Activated CD4-positive, CD25-positive, alpha-beta regulatory T cell (primary cell): ENCODE measurements around the gene CCSER1.

ENCODE experiments used
- DNase-seq, 4 experiments: peaks; one replicate each; lab custom pipeline; 2025; lab: John Stamatoyannopoulos, UW

The CCSER1 gene

GRCh38 chr4:90958256-90958895 is 831.2 kb downstream of the CCSER1 start:
- no peak for DNase-seq

GRCh38 chr4:90960433-90960832 is 833.2 kb downstream of the CCSER1 start:
- no peak for DNase-seq

- DNase-seq: no peak
Measured at GRCh38 chr4:90960840-90961239, 833.6 kb downstream of the CCSER1 start.

- no peak for DNase-seq
Measured at GRCh38 chr4:90970021-90970420, 842.8 kb downstream of the CCSER1 start.

GRCh38 chr4:90977726-90978125 is 850.5 kb downstream of the CCSER1 start:
- no peak for DNase-seq

- no peak for DNase-seq
Measured at GRCh38 chr4:90979556-90979955, 852.4 kb downstream of the CCSER1 start.

GRCh38 chr4:90982813-90983212 is 855.6 kb downstream of the CCSER1 start:
- DNase-seq: no peak

GRCh38 chr4:90990284-90990683 is 863.1 kb downstream of the CCSER1 start:
- DNase-seq: no peak

GRCh38 chr4:90992213-90992612 is 865.0 kb downstream of the CCSER1 start:
- DNase-seq: no peak

GRCh38 chr4:90994851-90995574 is 867.8 kb downstream of the CCSER1 start:
- DNase-seq: no peak

- no peak for DNase-seq
Measured at GRCh38 chr4:90995996-90996395, 868.8 kb downstream of the CCSER1 start.

GRCh38 chr4:90996813-90997212 is 869.6 kb downstream of the CCSER1 start:
- DNase-seq: no peak

GRCh38 chr4:91015861-91016260 is 888.7 kb downstream of the CCSER1 start:
- DNase-seq: no peak

GRCh38 chr4:91019513-91019912 is 892.3 kb downstream of the CCSER1 start:
- no peak for DNase-seq

GRCh38 chr4:91025241-91026148 is 898.3 kb downstream of the CCSER1 start:
- no peak for DNase-seq

GRCh38 chr4:91028228-91028627 is 901.0 kb downstream of the CCSER1 start:
- no peak for DNase-seq

- DNase-seq: no peak
Measured at GRCh38 chr4:91031761-91032160, 904.6 kb downstream of the CCSER1 start.

GRCh38 chr4:91032725-91033445 is 905.7 kb downstream of the CCSER1 start:
- no peak for DNase-seq

GRCh38 chr4:91035276-91035675 is 908.1 kb downstream of the CCSER1 start:
- DNase-seq: no peak

- no peak for DNase-seq
Measured at GRCh38 chr4:91037951-91038350, 910.8 kb downstream of the CCSER1 start.

- DNase-seq: no peak
Measured at GRCh38 chr4:91057871-91058270, 930.7 kb downstream of the CCSER1 start.

GRCh38 chr4:91058345-91058744 is 931.2 kb downstream of the CCSER1 start:
- DNase-seq: no peak
